ENCODE results near the gene EPS15. TPM values are rescaled to one million over a fixed set of nuclear protein-coding genes. Genes with fewer than 3 reads are reported as not detected.

Gene EPS15
- total and polyA plus RNA-seq, 7 donors, result 9.8 to 71.9 (median 46.1) TPM

DNA sequence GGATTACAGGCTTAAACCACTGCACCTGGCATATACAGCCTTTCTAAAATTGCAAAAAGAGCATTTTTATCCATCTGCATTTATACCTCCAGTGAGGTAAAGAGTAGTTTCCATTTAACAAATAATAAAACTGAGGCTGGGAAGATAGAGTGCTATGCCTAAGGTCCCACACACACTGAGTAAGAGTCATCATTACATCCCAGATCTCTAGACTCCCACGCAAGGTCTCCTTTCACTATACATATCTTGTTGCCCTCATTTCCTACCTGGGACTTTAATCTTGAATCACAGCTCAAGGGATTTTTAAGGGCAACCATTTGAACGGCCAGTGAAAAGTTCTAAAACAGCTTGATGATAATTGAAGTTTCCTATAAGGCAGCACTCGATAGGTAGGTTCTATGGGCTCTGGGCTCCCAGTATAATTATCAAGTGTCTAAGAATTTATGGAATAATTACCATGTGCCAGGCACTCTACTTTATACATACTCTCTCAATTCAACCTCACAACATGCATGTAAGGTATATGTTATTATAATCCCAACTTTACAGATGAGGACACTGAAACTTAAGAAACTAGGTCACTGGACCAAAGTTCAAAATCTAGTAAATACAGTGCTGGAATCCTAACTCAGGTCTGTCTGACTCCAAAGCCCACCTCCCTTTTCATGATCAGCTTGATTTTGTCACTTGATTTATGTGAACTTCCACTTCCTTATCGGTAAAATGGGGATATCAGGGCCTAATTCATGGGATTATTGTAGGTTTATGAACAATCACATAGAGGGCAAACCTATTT is 23.3 kb upstream of the EPS15 start:
- ATAC-seq, result no peak
- Histone ChIP-seq H3K27me3 (ENCODE audit: insufficient read depth in 3 of 3, low read length in 2 of 3) (no peaks in the 10 kb centered on the region), H3K36me3 (ENCODE audit: insufficient read depth in 1 of 2, low read depth in 1 of 2) (no peaks in the 10 kb centered on the region), H3K4me3 (no peak overlapping the region), H3K27ac (no peak overlapping the region), H3K9me3 (no peaks in the 10 kb centered on the region), H3K4me1 (peaks cover 14% of the 10 kb centered on the region)
- intact Hi-C loops (cut with DNase I), result no loop called here
- no peak for DNase-seq
- WGBS, 3 donors, result 70 to 74% (median 71%) methylated on average over 4 of the region's 4 CpGs
- TF ChIP-seq, protein P1, sequence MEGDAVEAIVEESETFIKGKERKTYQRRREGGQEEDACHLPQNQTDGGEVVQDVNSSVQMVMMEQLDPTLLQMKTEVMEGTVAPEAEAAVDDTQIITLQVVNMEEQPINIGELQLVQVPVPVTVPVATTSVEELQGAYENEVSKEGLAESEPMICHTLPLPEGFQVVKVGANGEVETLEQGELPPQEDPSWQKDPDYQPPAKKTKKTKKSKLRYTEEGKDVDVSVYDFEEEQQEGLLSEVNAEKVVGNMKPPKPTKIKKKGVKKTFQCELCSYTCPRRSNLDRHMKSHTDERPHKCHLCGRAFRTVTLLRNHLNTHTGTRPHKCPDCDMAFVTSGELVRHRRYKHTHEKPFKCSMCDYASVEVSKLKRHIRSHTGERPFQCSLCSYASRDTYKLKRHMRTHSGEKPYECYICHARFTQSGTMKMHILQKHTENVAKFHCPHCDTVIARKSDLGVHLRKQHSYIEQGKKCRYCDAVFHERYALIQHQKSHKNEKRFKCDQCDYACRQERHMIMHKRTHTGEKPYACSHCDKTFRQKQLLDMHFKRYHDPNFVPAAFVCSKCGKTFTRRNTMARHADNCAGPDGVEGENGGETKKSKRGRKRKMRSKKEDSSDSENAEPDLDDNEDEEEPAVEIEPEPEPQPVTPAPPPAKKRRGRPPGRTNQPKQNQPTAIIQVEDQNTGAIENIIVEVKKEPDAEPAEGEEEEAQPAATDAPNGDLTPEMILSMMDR (IDR thresholded peaks at IDR 0.05), result no peak

DNA sequence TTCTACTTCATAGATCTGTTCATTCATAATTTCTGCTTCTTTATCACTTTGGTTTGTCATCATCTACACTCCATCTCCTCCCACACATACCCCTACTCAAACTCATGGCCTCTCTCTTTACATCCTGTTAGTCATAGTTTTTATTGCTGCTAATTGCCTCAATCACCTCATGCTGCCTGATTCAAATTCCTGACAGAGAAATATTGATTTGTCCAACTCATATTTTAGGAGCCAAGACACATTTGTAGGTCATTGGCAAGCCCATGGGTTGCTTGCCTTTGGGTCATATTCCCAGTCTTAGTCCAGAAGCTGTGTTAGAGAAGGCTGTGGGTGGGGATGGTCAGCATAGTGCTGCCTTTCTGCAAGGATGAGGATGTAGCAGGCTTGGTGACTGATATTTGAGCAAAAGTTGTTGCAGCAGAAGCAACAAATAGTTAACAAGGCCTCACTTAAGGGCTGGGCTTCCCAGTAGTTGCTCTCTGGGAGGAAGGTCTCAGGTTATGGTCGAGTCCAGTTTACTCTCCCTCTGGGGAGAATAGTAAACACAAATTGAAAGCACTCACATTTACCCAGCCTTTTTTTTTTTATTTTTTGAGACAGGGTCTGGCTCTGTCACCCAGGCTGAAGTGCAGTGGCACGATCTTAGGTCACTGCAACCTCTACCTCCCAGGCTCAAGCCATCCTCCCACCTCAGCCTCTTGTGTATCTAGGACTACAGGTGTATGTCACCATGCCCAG is 22.4 kb upstream of the EPS15 start:
- H3K27me3 ChIP-seq (ENCODE audit: insufficient read depth in 3 of 3, low read length in 2 of 3), result no peaks in the 10 kb centered on the region
- H3K36me3 ChIP-seq (ENCODE audit: insufficient read depth in 1 of 2, low read depth in 1 of 2), result no peaks in the 10 kb centered on the region
- intact Hi-C loops (cut with DNase I), result no loop called here
- ATAC-seq (peak in 1 of 4 donors; percentile 19), DNase-seq (no peak)
- peaks cover 14% of the 10 kb centered on the region for H3K4me1 ChIP-seq
- no peak overlapping the region for H3K4me3 ChIP-seq
- 62 to 83% (median 62%) methylated on average over 2 of the region's 2 CpGs for WGBS, 3 donors
- no peak overlapping the region for H3K27ac ChIP-seq
- H3K9me3 ChIP-seq, result no peaks in the 10 kb centered on the region
- TF ChIP-seq, protein P1 (IDR thresholded peaks at IDR 0.05), result no peak

DNA sequence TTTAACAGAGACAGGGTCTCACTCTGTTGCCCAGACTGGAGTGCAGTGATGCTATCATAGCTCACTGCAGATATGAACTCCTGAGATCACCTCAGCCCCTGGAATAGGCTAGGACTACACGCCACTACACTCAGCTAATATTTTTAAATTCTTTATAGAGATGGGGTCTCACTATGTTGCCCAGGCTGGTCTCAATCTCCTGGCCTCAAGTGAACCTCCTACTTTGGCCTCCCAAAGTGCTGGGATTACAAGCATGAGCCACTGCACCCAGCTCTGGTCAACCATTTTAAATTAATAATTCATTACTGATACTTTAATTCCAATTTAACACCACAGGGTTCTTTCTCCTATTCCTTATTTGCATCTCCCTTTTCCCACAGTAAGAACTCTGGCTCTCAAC is 18.5 kb upstream of the EPS15 start:
- no peak overlapping the region for H3K4me3 ChIP-seq
- ATAC-seq, result no peak
- intact Hi-C loops (cut with DNase I), result no loop called here

DNA sequence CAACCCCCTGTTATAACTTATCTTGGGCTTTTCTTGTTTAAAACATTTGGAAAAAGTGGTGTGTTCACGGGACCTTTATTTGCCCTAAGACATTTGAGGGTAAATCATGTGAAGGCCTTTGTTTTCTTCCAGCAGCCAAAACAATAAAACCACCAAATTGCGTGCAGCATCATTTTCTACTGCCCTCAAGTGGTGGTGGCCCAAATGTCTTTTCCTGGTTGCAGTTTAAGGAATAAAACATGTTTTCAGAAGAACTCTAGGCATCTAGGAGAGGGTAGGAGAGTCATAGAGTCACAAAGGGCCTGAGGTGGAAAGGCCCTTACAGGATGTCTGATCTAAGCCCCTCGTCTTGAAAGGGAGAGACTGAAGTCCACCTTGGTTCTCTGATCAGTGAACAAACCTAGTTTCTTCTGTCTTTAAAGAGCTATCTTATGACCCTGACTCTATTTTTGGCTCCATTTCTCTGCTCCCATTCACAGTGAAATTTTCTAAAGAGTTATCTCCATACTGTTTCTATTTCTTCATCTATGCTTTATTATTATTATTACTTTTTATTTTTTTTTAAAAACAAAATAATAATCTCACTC is 16.0 kb upstream of the EPS15 start:
- Histone ChIP-seq H3K27ac (no peak overlapping the region), H3K27me3 (ENCODE audit: insufficient read depth in 3 of 3, low read length in 2 of 3) (no peaks in the 10 kb centered on the region), H3K4me3 (no peak overlapping the region), H3K4me1 (peaks cover 18% of the 10 kb centered on the region), H3K9me3 (no peaks in the 10 kb centered on the region), H3K36me3 (ENCODE audit: insufficient read depth in 1 of 2, low read depth in 1 of 2) (no peaks in the 10 kb centered on the region)
- 33 to 52% (median 41%) methylated on average over 3 of the region's 3 CpGs for WGBS, 3 donors
- DNase-seq, result peak in 1 of 2 donors; percentile 25
- TF ChIP-seq, protein P1 (IDR thresholded peaks at IDR 0.05), result peak; percentile 58
- intact Hi-C loops (cut with DNase I), result no loop called here
- ATAC-seq, result peak in 2 of 4 donors; percentile 19 to 66

More for the DNA sequence above, 18.5 kb upstream of the EPS15 start:
- TF ChIP-seq, protein P1 (IDR thresholded peaks at IDR 0.05), result no peak
- no peaks in the 10 kb centered on the region for H3K27me3 ChIP-seq (ENCODE audit: insufficient read depth in 3 of 3, low read length in 2 of 3)
- H3K9me3 ChIP-seq, result no peaks in the 10 kb centered on the region
- no peaks in the 10 kb centered on the region for H3K36me3 ChIP-seq (ENCODE audit: insufficient read depth in 1 of 2, low read depth in 1 of 2)
- no peak for DNase-seq
- no peak overlapping the region for H3K27ac ChIP-seq
- WGBS, 3 donors, result 100% methylated on average over 1 of the region's 1 CpG
- H3K4me1 ChIP-seq, result peaks cover 20% of the 10 kb centered on the region

Measured in psoas muscle (tissue), 8 donors.